Stimulated activated CD8-positive, alpha-beta memory T cell treated with anti-CD3 and anti-CD28 coated beads, Interleukin-7, amount 100 ng/mL, for 1 hour (primary cell): Measurements from ENCODE around the gene USB1.
"Not testable (repeated sequence)": the region's sequence is repeated elsewhere in the genome, so short reads cannot be mapped to it uniquely, and the experiment has no call there.

Source experiments
- DNase-seq, 2 donors: peaks; one replicate each; pipeline ENCODE4 v3.0.0-alpha.2; 2020; ENCODE audit warnings: low read depth in 2 of 2

The USB1 gene

GRCh38 chr16:57994361-57994760, 6.8 kb upstream of the USB1 start:
- DNase-seq: no peak

- DNase-seq: no peak
Observed at GRCh38 chr16:57994778-57995177, 6.4 kb upstream of the USB1 start.

GRCh38 chr16:57995721-57996405, 5.3 kb upstream of the USB1 start:
- DNase-seq: no peak

GRCh38 chr16:57996406-57997175, 4.6 kb upstream of the USB1 start:
- DNase-seq: no peak

GRCh38 chr16:57997176-57997527, 4.1 kb upstream of the USB1 start:
- no peak for DNase-seq

- DNase-seq: no peak
Observed at GRCh38 chr16:57997528-57998265, 3.5 kb upstream of the USB1 start.

GRCh38 chr16:57998486-57998885, 2.7 kb upstream of the USB1 start:
- peak in 1 of 2 donors; percentile 34 for DNase-seq

GRCh38 chr16:57998992-57999365, 2.2 kb upstream of the USB1 start:
- DNase-seq: no peak

GRCh38 chr16:57999366-57999970, 1.7 kb upstream of the USB1 start:
- DNase-seq: no peak

- no peak for DNase-seq
Observed at GRCh38 chr16:57999971-58000705, 1.1 kb upstream of the USB1 start, which contains the start of gene ZNF319. ZNF319 (minus strand) TSS chr16:58000672; CDS start chr16:57998265, 2,407 bp downstream.

- DNase-seq: no peak
Observed at GRCh38 chr16:58001781-58002415, 691 bp downstream of the USB1 start.

- no peak for DNase-seq
Observed at GRCh38 chr16:58002416-58002800, 1.2 kb downstream of the USB1 start.

GRCh38 chr16:58002936-58003335, 1.7 kb downstream of the USB1 start:
- no peak for DNase-seq

- not testable (repeated sequence) for DNase-seq
Observed at GRCh38 chr16:58004736-58005135, 3.5 kb downstream of the USB1 start.

GRCh38 chr16:58009856-58010416, 8.7 kb downstream of the USB1 start:
- DNase-seq: no peak

- DNase-seq: no peak
Observed at GRCh38 chr16:58010886-58011285, 9.7 kb downstream of the USB1 start.

- DNase-seq: no peak
Observed at GRCh38 chr16:58011652-58012051, 10.4 kb downstream of the USB1 start.

GRCh38 chr16:58012481-58012880, 11.3 kb downstream of the USB1 start:
- DNase-seq: no peak

GRCh38 chr16:58013201-58013956, 12.2 kb downstream of the USB1 start:
- no peak for DNase-seq

- no peak for DNase-seq
Observed at GRCh38 chr16:58016840-58017446, 15.7 kb downstream of the USB1 start.
